Measurements from ENCODE around the gene AMOTL1.

DNA sequence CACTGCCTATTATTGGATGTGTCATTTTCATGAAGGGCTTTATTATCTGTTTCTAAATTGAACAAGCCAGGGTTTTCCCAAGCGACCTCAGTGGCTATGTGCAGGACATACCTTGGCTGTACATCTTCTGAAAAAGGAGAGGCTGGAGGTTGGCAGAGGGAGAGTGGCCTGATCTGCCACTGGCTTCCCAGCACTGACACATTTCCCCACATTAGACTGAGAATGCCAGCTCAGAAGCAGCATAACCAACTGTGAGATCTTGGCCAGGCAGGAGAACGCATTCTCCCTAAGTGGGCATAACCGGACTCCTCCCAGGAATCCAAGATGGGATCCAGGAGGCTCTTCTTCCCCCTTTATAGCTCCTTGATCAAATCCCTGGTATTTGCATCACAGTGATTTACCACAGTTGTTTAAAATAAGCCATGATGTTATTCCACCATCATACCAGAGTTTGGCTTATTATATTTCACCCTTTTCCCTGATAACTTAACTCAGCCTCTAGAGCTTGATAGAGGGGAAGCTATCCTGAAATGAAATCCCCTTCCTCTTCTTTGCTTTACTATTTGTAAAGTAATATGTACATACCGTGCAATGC is 33.8 kb downstream of the AMOTL1 start:
- no peak for TF ChIP-seq ARNT (IDR thresholded peaks at IDR 0.05)
- TF ChIP-seq BHLHE40 (IDR thresholded peaks at IDR 0.05; ENCODE audit: borderline replicate concordance), result no peak
- no peak for TF ChIP-seq FOXM1 (IDR thresholded peaks at IDR 0.05; ENCODE audit: borderline replicate concordance)
- TF ChIP-seq ELF4 (IDR thresholded peaks at IDR 0.05), result no peak
- TF ChIP-seq SP1 (IDR thresholded peaks at IDR 0.05), result no peak
- no peak for TF ChIP-seq LEF1 (IDR thresholded peaks at IDR 0.05; ENCODE audit: borderline replicate concordance)
- no peak for TF ChIP-seq TARDBP (IDR thresholded peaks at IDR 0.05)
- TF ChIP-seq L3MBTL2 (conservative IDR thresholded peaks at IDR 0.05), result no peak
- TF ChIP-seq FOXA1 (IDR thresholded peaks at IDR 0.05), result no peak
- no peak for TF ChIP-seq FOXK2 (IDR thresholded peaks at IDR 0.05)
- no peak for TF ChIP-seq SUZ12 (IDR thresholded peaks at IDR 0.05)
- TF ChIP-seq HDGF (IDR thresholded peaks at IDR 0.05; ENCODE audit: borderline replicate concordance), result no peak
